Caki2 (cell line): ENCODE measurements around the gene AP1AR. TPM values are rescaled to one million over a fixed set of nuclear protein-coding genes. Genes with fewer than 3 reads are reported as not detected.
A peak's percentile ranks its signal among the peaks of the same experiment; 100 is the strongest.
"Not testable (repeated sequence)": the region's sequence is repeated elsewhere in the genome, so short reads cannot be mapped to it uniquely, and the experiment has no call there.

Experiments used
- DNase-seq: peaks from one replicate; pipeline ENCODE4 v3.0.0-alpha.2; 2015; ENCODE audit warnings: low read depth
- in situ Hi-C: cut with HindIII; loops from 2 replicates; pipeline ENCODE4 v1.10.0; 2016; ENCODE audit warnings: low sequenced_read_pairs, low pct_unique_long_range_greater_than_20kb, mixed read lengths
- total RNA-seq: library from RNA; depleted of rRNA; stranded (reverse); fragments of >200 nt; shearing (Covaris generic); gene quantifications from 2 replicates; pipeline ENCODE4 v1.2.3, GENCODE V29; 2014; ENCODE audit warnings: low replicate concordance

AP1AR gene
- total RNA-seq, 1 experiment from 2014 or later, result 17.7 TPM

GRCh38 chr4:112270640-112271421, 39.2 kb downstream of the AP1AR start:
- DNase-seq, result no peak

GRCh38 chr4:112272292-112272691, 40.7 kb downstream of the AP1AR start:
- in situ Hi-C loops, result no loop called here
- no peak for DNase-seq

More at GRCh38 chr4:112270640-112271421, 39.2 kb downstream of the AP1AR start:
- in situ Hi-C loops, result no loop called here

- in situ Hi-C loops, result no loop called here
These were observed 43.4 kb downstream of the AP1AR start for GRCh38 chr4:112274959-112275358.

GRCh38 chr4:112276113-112276512, 44.5 kb downstream of the AP1AR start:
- no peak for DNase-seq
- in situ Hi-C loops, result no loop called here

More at GRCh38 chr4:112274959-112275358, 43.4 kb downstream of the AP1AR start:
- DNase-seq, result no peak

GRCh38 chr4:112277220-112277619, 45.6 kb downstream of the AP1AR start:
- in situ Hi-C loops, result no loop called here
- DNase-seq, result no peak

- in situ Hi-C loops, result no loop called here
- DNase-seq, result no peak
These were observed 46.3 kb downstream of the AP1AR start for GRCh38 chr4:112277705-112278448.

GRCh38 chr4:112279025-112279881, 47.7 kb downstream of the AP1AR start:
- DNase-seq, result no peak
- in situ Hi-C loops, result no loop called here

GRCh38 chr4:112279882-112280315, 48.3 kb downstream of the AP1AR start:
- in situ Hi-C loops, result no loop called here
- no peak for DNase-seq

GRCh38 chr4:112280386-112281056, 48.9 kb downstream of the AP1AR start:
- in situ Hi-C loops, result no loop called here
- no peak for DNase-seq

- in situ Hi-C loops, DNase-seq: not testable (repeated sequence)
These were observed 50.4 kb downstream of the AP1AR start for GRCh38 chr4:112281895-112282398.

GRCh38 chr4:112282860-112283667, 51.5 kb downstream of the AP1AR start:
- no peak for DNase-seq
- in situ Hi-C loops, result no loop called here

GRCh38 chr4:112284166-112284565, 52.6 kb downstream of the AP1AR start:
- DNase-seq, result peak; percentile 14
- in situ Hi-C loops, result no loop called here

- DNase-seq, result peak; percentile 25
- in situ Hi-C loops, result no loop called here
These were observed 53.2 kb downstream of the AP1AR start for GRCh38 chr4:112284662-112285411.

GRCh38 chr4:112287258-112287989, 55.8 kb downstream of the AP1AR start:
- in situ Hi-C loops, result no loop called here
- no peak for DNase-seq

- no peak for DNase-seq
- in situ Hi-C loops, result no loop called here
These were observed 56.9 kb downstream of the AP1AR start for GRCh38 chr4:112288455-112288854.
